HCT116 (cell line): ENCODE measurements around the gene TOX4.

ENCODE experiments used
- CEBPB ChIP-seq: IDR thresholded peaks from 2 replicates; pipeline ENCODE4 v1.6.1; 2012; ENCODE audit warnings: low read depth
- CTCF ChIP-seq, 3 experiments: fragments of 200-600 bp in 1 of 3; sonication (generic) in 1 of 3; IDR thresholded peaks in 2 of 3; conservative IDR thresholded peaks in 1 of 3; 2 replicates each; pipeline ENCODE4 v1.5.1; 2012 to 2017; ENCODE audit warnings: low read depth in 2 of 3, low read length in 2 of 3, antibody characterized with exemption in 1 of 3, borderline replicate concordance in 1 of 3, control low read depth in 1 of 3, mild to moderate bottlenecking in 1 of 3, mixed read lengths in 1 of 3, mixed run types in 1 of 3, moderate library complexity in 1 of 3; ENCODE audit not compliant: insufficient read depth in 1 of 3
- ELF1 ChIP-seq: IDR thresholded peaks from 2 replicates; pipeline ENCODE4 v1.6.1; 2012; ENCODE audit warnings: low read depth, borderline replicate concordance
- EZH2 ChIP-seq: fragments of 200-600 bp; sonication (generic); IDR thresholded peaks from 2 replicates; pipeline ENCODE4 v1.6.1; 2017; ENCODE audit warnings: antibody characterized with exemption, mixed run types
- EZH2phosphoT487 ChIP-seq: fragments of 200-600 bp; IDR thresholded peaks from 2 replicates; pipeline ENCODE4 v1.6.1; 2018; ENCODE audit warnings: antibody characterized with exemption, borderline replicate concordance
- JUND ChIP-seq: IDR thresholded peaks from 2 replicates; pipeline ENCODE4 v1.6.1; 2012
- POLR2A ChIP-seq: IDR thresholded peaks from 2 replicates; pipeline ENCODE4 v1.7.0; 2011; ENCODE audit warnings: borderline replicate concordance; ENCODE audit not compliant: insufficient read depth, insufficient read length; ENCODE audit errors: extremely low read depth
- POLR2AphosphoS5 ChIP-seq: IDR thresholded peaks from 2 replicates; pipeline ENCODE4 v1.6.1; 2011; ENCODE audit warnings: mild to moderate bottlenecking, low read depth, low read length, moderate library complexity
- YY1 ChIP-seq: IDR thresholded peaks from 2 replicates; pipeline ENCODE4 v1.6.1; 2011; ENCODE audit warnings: low read length, low read depth, moderate library complexity, mild to moderate bottlenecking; ENCODE audit not compliant: insufficient replicate concordance; ENCODE audit errors: extremely low read depth

- no peak for TF ChIP-seq JUND
- no peak for TF ChIP-seq YY1
- TF ChIP-seq ELF1 = no peak
- no peak for TF ChIP-seq EZH2phosphoT487
- TF ChIP-seq POLR2A = no peak
- no peak for TF ChIP-seq CTCF (IDR thresholded peaks at IDR 0.05 in 2 of 3, conservative IDR thresholded peaks at IDR 0.05 in 1 of 3; ENCODE audit: borderline replicate concordance in 1 of 3, insufficient read depth in 1 of 3, low read depth in 2 of 3, low read length in 2 of 3)
- no peak for TF ChIP-seq EZH2
- no peak for TF ChIP-seq CEBPB
- TF ChIP-seq POLR2AphosphoS5 = no peak
These were observed 9.4 kb upstream of the TOX4 start for GRCh38 chr14:21467616-21468015.
